PFSK-1 (cell line): Measurements from ENCODE around the gene EXOC6B.

Source experiments
- FOXP2 ChIP-seq: optimal IDR thresholded peaks from 2 replicates; pipeline ENCODE3; 2011; ENCODE audit warnings: borderline replicate concordance, control low read depth, inconsistent platforms; ENCODE audit not compliant: insufficient read depth; ENCODE audit errors: extremely low read length, extremely low read depth
- POLR2AphosphoS5 ChIP-seq: IDR thresholded peaks from 2 replicates; pipeline ENCODE4 v1.6.1; 2012; ENCODE audit warnings: low read depth, mild to moderate bottlenecking, control low read depth, low read length, moderate library complexity
- REST ChIP-seq, 2 experiments: IDR thresholded peaks; 2 replicates each; pipeline versions ENCODE4 v1.6.1 to v1.8.0; 2011 to 2012; ENCODE audit warnings: low read depth in 2 of 2, low read length in 2 of 2, control low read depth in 1 of 2, inconsistent platforms in 1 of 2, mild to moderate bottlenecking in 1 of 2, moderate library complexity in 1 of 2; ENCODE audit not compliant: insufficient read depth in 1 of 2
- SIN3A ChIP-seq: IDR thresholded peaks from 2 replicates; pipeline ENCODE4 v1.6.1; 2012; ENCODE audit warnings: mild to moderate bottlenecking, low read length, moderate library complexity, borderline replicate concordance; ENCODE audit not compliant: insufficient read depth
- TAF1 ChIP-seq: IDR thresholded peaks from 2 replicates; pipeline ENCODE4 v1.6.1; 2012; ENCODE audit warnings: low read length, control low read depth, borderline replicate concordance; ENCODE audit not compliant: insufficient read depth

Gene EXOC6B

GRCh38 chr2:72347081-72347480 is 478.8 kb downstream of the EXOC6B start:
- TF ChIP-seq FOXP2: no peak
- no peak for TF ChIP-seq REST (IDR thresholded peaks at IDR 0.05; ENCODE audit: insufficient read depth in 1 of 2, low read depth in 2 of 2, low read length in 2 of 2)
- TF ChIP-seq TAF1: no peak
- no peak for TF ChIP-seq SIN3A
- no peak for TF ChIP-seq POLR2AphosphoS5

DNA sequence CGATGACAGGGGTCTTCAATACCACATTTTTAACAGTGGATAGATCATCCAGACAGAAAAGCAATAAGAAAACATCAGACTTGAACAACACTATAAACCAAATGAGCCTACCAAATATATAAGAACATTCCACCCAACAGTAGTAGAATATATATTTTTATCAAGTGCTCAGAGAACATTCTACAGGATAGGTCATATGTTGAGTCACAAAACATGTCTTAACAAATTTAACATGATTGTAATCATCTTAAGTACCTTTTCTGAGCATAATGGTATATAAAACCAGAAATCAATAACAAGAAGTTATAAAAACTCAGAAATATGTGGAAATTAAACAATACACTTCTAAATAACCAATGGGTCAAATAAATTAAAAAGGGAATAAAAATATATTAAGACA is 484.2 kb downstream of the EXOC6B start:
- TF ChIP-seq POLR2AphosphoS5 (no peak), FOXP2 (no peak), SIN3A (no peak), REST (IDR thresholded peaks at IDR 0.05; ENCODE audit: insufficient read depth in 1 of 2, low read depth in 2 of 2, low read length in 2 of 2) (no peak), TAF1 (no peak)

GRCh38 chr2:72340665-72341064 is 485.2 kb downstream of the EXOC6B start:
- TF ChIP-seq POLR2AphosphoS5 (no peak), REST (IDR thresholded peaks at IDR 0.05; ENCODE audit: insufficient read depth in 1 of 2, low read depth in 2 of 2, low read length in 2 of 2) (no peak), TAF1 (no peak), FOXP2 (no peak), SIN3A (no peak)

DNA sequence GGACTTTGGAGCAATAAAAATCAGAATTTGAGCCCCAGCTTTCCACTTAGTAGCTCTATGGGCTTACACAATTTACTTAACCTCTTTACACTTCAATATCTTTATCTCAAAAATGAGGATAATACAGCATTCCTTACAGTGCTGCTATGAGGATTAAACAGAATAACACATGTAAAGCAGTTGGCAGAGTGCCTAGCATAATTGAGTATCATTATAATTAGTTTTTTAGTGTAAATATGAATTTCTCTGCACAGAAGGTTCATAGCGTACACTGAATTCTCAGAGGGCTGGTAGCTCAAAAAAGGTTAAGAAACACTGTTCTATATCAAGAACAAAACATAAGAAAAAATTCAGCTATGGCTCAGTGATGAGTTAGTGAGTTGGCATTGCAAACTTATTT is 487.8 kb downstream of the EXOC6B start:
- TF ChIP-seq TAF1 (no peak), FOXP2 (no peak), SIN3A (no peak), POLR2AphosphoS5 (no peak)

DNA sequence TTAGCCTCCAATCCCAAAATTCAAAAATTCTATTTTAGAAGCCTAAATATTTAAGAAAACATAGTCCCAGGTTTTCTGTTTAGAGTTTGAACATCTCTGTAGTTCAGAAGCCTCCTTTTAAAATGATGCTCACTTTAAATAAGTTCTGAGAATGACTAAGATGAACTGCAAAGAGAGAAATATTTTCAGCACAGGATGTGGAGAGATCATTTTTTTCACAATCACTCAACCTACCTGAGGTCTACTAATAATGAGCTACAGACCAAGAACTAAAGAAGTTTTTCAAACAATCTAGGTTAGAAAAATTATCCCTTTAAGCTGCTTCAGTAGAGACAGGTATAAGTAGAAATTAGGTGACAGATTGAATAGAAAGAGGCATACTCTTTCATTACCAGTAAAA is 493.1 kb downstream of the EXOC6B start:
- TF ChIP-seq SIN3A: no peak

DNA sequence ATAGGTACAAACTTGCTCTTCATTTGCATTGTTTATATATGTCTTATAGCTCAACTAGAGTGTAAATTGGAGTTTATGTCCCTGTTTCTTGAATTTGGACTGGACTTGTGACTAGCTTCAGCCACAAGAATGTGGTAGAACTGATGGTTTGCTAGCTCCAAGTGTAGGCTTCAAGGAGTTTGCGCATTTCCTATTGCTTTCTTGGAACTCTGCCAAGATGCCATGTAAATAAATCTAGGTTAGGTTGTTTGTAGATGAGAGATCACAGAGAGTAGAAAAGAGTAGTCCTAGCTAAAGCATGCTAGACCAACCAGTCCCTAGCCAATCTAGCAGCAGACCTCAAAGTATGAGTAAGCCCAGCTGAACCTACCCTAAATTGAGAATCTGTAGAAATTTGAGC is 495.2 kb downstream of the EXOC6B start:
- TF ChIP-seq TAF1 (no peak), POLR2AphosphoS5 (no peak), SIN3A (no peak), FOXP2 (no peak), REST (IDR thresholded peaks at IDR 0.05; ENCODE audit: insufficient read depth in 1 of 2, low read depth in 2 of 2, low read length in 2 of 2) (no peak)
